Left lung (tissue), 10 donors: Measurements from ENCODE around the gene MID1. TPM values are rescaled to one million over a fixed set of nuclear protein-coding genes. Genes with fewer than 3 reads are reported as not detected.

ENCODE experiments used
- ATAC-seq: fragments of 200-7000 bp; cut with Tn5 transposase; one replicate; pipeline ENCODE4 v1.9.1; 2020; ENCODE audit warnings: moderate library complexity
- DNase-seq, 4 donors: peaks; one replicate each; pipeline ENCODE4 v3.0.0-alpha.2; 2013 to 2020
- H3K27ac ChIP-seq, 2 donors: fragments of 200-600 bp; sonication (generic) in 1 of 2; one replicate each; pipeline versions ENCODE4 v1.5.0 to v1.8.0; 2020 to 2021
- H3K27me3 ChIP-seq, 2 donors: fragments of 200-600 bp; sonication (generic) in 1 of 2; one replicate each; pipeline versions ENCODE4 v1.5.0 to v1.8.0; 2020 to 2021
- H3K36me3 ChIP-seq, 2 donors: fragments of 200-600 bp; sonication (generic) in 1 of 2; one replicate each; pipeline versions ENCODE4 v1.5.0 to v1.8.0; 2020 to 2021
- H3K4me1 ChIP-seq, 2 donors: fragments of 200-600 bp; one replicate each; pipeline ENCODE4 v1.8.0; 2021
- H3K4me3 ChIP-seq, 2 donors: fragments of 200-600 bp; sonication (generic) in 1 of 2; one replicate each; pipeline versions ENCODE4 v1.5.0 to v1.8.0; 2020 to 2021; ENCODE audit warnings: mild to moderate bottlenecking in 1 of 2
- H3K9me3 ChIP-seq, 2 donors: fragments of 200-600 bp; sonication (generic) in 1 of 2; one replicate each; pipeline versions ENCODE4 v1.5.0 to v1.8.0; 2020 to 2021
- intact Hi-C, 2 donors: fragments of 100-400 bp; cut with DNase I; formaldehyde crosslinking; loops; one replicate each; pipeline versions ENCODE4 v1.11.2 to v1.14.2; 2022
- polyA plus RNA-seq, 6 donors: library from polyadenylated mRNA; unstranded; fragments of 120-200 nt; gene quantifications; one replicate each; pipeline ENCODE4 v1.2.1, GENCODE V29; 2013; ENCODE audit not compliant: insufficient read length in 6 of 6
- total RNA-seq, 2 donors: library from RNA; stranded (reverse); fragmentation: NEBNext Ultra II Directional; extraction: Animal tissue kit (Norgen Biotek cat#: 25700); gene quantifications; one replicate each; pipeline ENCODE4 v1.2.1, GENCODE V29; 2021
- TF ChIP-seq, protein P1 (sequence below), 2 donors: fragments of 200-600 bp; sonication (generic) in 1 of 2; IDR thresholded peaks; one replicate each; pipeline versions ENCODE4 v1.5.0 to v1.8.0; 2021; ENCODE audit warnings: antibody characterized with exemption in 2 of 2
- donor health status: DM: no; HTN: yes; CAD: no.
- donor health status: DM: no; HTN: no; CAD: no.

The MID1 gene
- total and polyA plus RNA-seq, 8 donors: 19.3 to 29.8 (median 24.2) TPM

DNA sequence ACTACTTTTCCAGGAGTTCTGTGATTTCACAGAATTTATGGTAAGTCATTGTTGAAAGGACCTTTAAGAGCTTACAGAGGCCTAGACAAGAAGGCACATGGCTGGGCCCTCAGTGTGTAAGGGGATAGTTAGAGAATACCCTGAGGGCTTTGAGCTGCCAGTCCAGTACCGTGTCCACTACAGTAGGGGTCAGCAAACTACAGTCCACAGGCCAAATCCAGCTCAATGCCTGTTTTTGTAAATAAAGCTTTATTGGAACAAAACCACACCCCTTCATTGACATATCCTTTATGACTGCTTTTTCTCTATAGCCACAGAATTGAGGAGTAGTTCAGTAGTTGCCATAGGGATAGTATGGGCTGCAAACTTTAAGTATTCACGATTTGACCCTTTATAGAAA lies 176.2 kb downstream of the MID1 start:
- TF ChIP-seq, protein P1, sequence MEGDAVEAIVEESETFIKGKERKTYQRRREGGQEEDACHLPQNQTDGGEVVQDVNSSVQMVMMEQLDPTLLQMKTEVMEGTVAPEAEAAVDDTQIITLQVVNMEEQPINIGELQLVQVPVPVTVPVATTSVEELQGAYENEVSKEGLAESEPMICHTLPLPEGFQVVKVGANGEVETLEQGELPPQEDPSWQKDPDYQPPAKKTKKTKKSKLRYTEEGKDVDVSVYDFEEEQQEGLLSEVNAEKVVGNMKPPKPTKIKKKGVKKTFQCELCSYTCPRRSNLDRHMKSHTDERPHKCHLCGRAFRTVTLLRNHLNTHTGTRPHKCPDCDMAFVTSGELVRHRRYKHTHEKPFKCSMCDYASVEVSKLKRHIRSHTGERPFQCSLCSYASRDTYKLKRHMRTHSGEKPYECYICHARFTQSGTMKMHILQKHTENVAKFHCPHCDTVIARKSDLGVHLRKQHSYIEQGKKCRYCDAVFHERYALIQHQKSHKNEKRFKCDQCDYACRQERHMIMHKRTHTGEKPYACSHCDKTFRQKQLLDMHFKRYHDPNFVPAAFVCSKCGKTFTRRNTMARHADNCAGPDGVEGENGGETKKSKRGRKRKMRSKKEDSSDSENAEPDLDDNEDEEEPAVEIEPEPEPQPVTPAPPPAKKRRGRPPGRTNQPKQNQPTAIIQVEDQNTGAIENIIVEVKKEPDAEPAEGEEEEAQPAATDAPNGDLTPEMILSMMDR (IDR thresholded peaks at IDR 0.05): no peak
- H3K4me1 ChIP-seq: no peaks in the 10 kb centered on the region
- no peaks in the 10 kb centered on the region for H3K27me3 ChIP-seq
- no peak overlapping the region for H3K4me3 ChIP-seq
- no peak overlapping the region for H3K27ac ChIP-seq
- DNase-seq: no peak
- H3K9me3 ChIP-seq: no peaks in the 10 kb centered on the region
- intact Hi-C loops: no loop called here
- H3K36me3 ChIP-seq: no peaks in the 10 kb centered on the region
- no peak for ATAC-seq

DNA sequence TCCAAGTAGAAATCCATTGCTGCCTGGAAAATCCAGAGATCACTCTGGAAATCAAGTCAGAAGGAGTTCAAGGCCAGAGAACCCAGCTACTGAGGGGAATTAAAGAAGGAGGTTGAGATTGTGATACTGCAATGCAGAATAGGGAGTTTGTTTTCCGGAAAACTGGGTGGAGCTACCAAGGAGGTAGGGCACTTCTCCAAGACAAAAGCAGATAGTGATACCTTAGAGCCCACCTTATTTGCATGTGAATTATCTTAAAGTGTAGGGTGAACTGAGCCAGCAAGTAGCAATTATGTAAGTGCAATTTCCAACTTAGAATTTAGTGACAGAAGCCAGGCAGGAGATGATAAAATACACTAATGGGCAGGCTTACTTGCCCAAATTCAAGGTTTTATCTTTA lies 178.9 kb downstream of the MID1 start:
- Histone ChIP-seq H3K36me3 (no peaks in the 10 kb centered on the region), H3K27me3 (no peaks in the 10 kb centered on the region), H3K9me3 (no peaks in the 10 kb centered on the region), H3K27ac (no peak overlapping the region), H3K4me3 (no peak overlapping the region), H3K4me1 (no peaks in the 10 kb centered on the region)
- TF ChIP-seq, protein P1 (IDR thresholded peaks at IDR 0.05): no peak
- no peak for DNase-seq
- ATAC-seq: no peak
- intact Hi-C loops: no loop called here

DNA sequence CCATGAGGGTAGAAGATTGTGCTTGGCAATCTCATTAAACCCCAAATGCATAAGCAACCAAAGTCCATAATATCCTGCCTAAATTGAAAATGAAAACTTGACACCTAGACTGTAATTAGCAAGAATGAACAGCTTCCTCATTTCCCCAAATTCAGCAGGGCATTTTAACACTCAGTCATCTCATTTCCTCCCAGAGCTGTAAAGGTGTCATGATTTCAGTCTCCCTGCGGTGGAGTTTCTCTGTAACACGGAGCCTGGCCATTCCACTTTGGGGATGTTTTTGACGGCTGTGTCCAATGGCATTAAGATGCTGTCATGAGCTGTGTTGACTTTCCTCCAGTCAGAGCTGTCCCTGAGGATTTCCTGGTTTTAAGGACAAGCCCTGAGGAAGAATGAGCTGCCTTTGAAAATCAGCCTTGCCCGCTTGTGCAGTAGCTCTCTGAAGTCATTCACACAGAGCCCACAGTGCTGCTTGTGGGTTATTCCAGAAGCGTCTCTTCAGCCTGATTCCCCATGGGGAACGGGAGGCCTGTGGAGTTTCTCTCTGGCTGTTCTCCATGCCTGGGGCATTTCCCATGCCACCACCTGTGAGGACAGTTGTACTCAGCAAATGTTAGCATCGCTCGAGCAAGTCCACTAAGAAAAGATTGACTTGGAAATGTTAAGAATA lies 187.0 kb downstream of the MID1 start:
- Histone ChIP-seq H3K36me3 (no peaks in the 10 kb centered on the region), H3K4me1 (no peaks in the 10 kb centered on the region), H3K27me3 (no peaks in the 10 kb centered on the region), H3K9me3 (no peaks in the 10 kb centered on the region), H3K27ac (no peak overlapping the region), H3K4me3 (no peak overlapping the region)
- DNase-seq (no peak), ATAC-seq (no peak)
- intact Hi-C loops: no loop called here
- TF ChIP-seq, protein P1 (IDR thresholded peaks at IDR 0.05): no peak

DNA sequence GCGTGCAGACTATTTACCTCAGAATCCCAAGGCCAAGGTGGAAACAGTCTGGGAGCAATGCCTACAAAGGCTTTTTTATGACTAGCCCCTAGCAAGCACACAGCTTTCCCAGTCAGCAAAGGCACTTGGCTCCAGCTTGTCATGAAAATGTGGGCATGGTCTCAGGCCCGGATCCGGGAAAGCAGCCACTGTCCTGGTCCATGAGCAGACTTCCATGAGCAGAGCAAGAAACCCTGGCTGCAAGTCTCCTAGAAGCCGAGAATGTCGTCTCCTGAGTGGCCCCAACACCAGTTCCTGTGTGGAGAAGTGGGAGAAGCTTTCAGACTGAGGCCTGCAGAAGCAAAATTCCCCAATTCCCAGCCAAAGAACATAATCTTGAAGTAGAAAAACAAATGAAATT lies 190.5 kb downstream of the MID1 start:
- Histone ChIP-seq H3K9me3 (no peaks in the 10 kb centered on the region), H3K4me3 (no peak overlapping the region), H3K27me3 (no peaks in the 10 kb centered on the region), H3K4me1 (no peaks in the 10 kb centered on the region), H3K27ac (no peak overlapping the region), H3K36me3 (no peaks in the 10 kb centered on the region)
- intact Hi-C loops: no loop called here
- TF ChIP-seq, protein P1 (IDR thresholded peaks at IDR 0.05): no peak
- DNase-seq: no peak
- no peak for ATAC-seq

DNA sequence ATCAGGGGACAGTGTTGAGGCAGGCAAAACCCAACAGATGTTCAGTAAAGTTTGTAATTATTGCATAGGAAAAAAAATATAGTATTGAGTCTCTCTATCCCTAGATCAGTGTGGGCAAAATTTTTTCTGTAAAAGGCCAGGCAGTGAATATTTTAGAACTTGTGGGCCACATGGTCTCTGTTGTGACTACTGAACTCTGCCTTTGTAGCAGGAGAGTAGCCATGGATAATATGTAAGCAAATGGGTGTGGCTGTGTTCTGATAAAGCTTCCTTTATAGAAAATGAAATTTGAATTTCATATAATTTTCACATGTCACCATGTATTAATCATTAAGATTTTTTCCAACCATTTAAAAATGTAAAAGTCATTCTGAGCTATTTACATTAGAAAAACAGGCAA lies 193.1 kb downstream of the MID1 start:
- Histone ChIP-seq H3K4me3 (no peak overlapping the region), H3K4me1 (no peaks in the 10 kb centered on the region), H3K9me3 (peaks cover 0 to 3% of the 10 kb centered on the region in 2 donors), H3K27ac (no peak overlapping the region), H3K27me3 (no peaks in the 10 kb centered on the region), H3K36me3 (no peaks in the 10 kb centered on the region)
- TF ChIP-seq, protein P1 (IDR thresholded peaks at IDR 0.05): no peak
- DNase-seq (no peak), ATAC-seq (no peak)
- intact Hi-C loops: no loop called here
